Activated effector memory CD4-positive, alpha-beta T cell treated with Interleukin-2 at 50 U/mL for 16 hours (primary cell): ENCODE data around the gene UGT2A1.
"Not testable (repeated sequence)": the region's sequence is repeated elsewhere in the genome, so short reads cannot be mapped to it uniquely, and the experiment has no call there.

Experiments
- DNase-seq: peaks from one replicate; pipeline ENCODE4 v3.0.0-alpha.2; 2020

UGT2A1 gene

GRCh38 chr4:69653147-69653546 lies at the start of gene UGT2A1:
Gene UGT2A1, minus strand, starts transcription at chr4:69653247. Its CDS starts 5,603 bp downstream, at chr4:69647644.
- DNase-seq, result no peak

- DNase-seq, result no peak
Measured at GRCh38 chr4:69702201-69702600, 49.2 kb upstream of the UGT2A1 start.

- no peak for DNase-seq
Measured at GRCh38 chr4:69701696-69702095, 48.6 kb upstream of the UGT2A1 start.

GRCh38 chr4:69697536-69698242 lies 44.6 kb upstream of the UGT2A1 start:
- DNase-seq, result no peak

GRCh38 chr4:69689599-69689998 lies 36.6 kb upstream of the UGT2A1 start:
- DNase-seq, result no peak

GRCh38 chr4:69684804-69685203 lies 31.8 kb upstream of the UGT2A1 start:
- no peak for DNase-seq

GRCh38 chr4:69668680-69669079 lies 15.6 kb upstream of the UGT2A1 start:
- no peak for DNase-seq

GRCh38 chr4:69664009-69664408 lies 11.0 kb upstream of the UGT2A1 start:
- DNase-seq, result not testable (repeated sequence)

GRCh38 chr4:69661130-69661803 lies 8.2 kb upstream of the UGT2A1 start:
- DNase-seq, result peak; percentile 12

- no peak for DNase-seq
Measured at GRCh38 chr4:69658133-69658532, 5.1 kb upstream of the UGT2A1 start.

GRCh38 chr4:69656653-69657158 lies 3.7 kb upstream of the UGT2A1 start:
- DNase-seq, result no peak

GRCh38 chr4:69650872-69651271 lies 2.2 kb downstream of the UGT2A1 start:
- no peak for DNase-seq

- DNase-seq, result no peak
Measured at GRCh38 chr4:69649629-69650028, 3.4 kb downstream of the UGT2A1 start.

GRCh38 chr4:69649207-69649606 lies 3.8 kb downstream of the UGT2A1 start:
- no peak for DNase-seq

GRCh38 chr4:69642961-69643360 lies 10.1 kb downstream of the UGT2A1 start:
- DNase-seq, result no peak

- no peak for DNase-seq
Measured at GRCh38 chr4:69640289-69640688, 12.8 kb downstream of the UGT2A1 start.

- no peak for DNase-seq
Measured at GRCh38 chr4:69639542-69639941, 13.5 kb downstream of the UGT2A1 start, which contains the start of gene UGT2A2. Gene UGT2A2, minus strand, starts transcription at chr4:69639642. Its CDS starts 2 bp downstream, at chr4:69639640.

GRCh38 chr4:69617083-69617694 lies 35.9 kb downstream of the UGT2A1 start:
- DNase-seq, result no peak

GRCh38 chr4:69610484-69610883 lies 42.6 kb downstream of the UGT2A1 start:
- DNase-seq, result no peak

GRCh38 chr4:69601065-69601464 lies 52.0 kb downstream of the UGT2A1 start:
- no peak for DNase-seq

- no peak for DNase-seq
Measured at GRCh38 chr4:69600013-69600412, 53.0 kb downstream of the UGT2A1 start.

GRCh38 chr4:69594382-69594781 lies 58.7 kb downstream of the UGT2A1 start:
- no peak for DNase-seq

- no peak for DNase-seq
Measured at GRCh38 chr4:69591364-69591763, 61.7 kb downstream of the UGT2A1 start.

GRCh38 chr4:69589884-69590283 lies 63.2 kb downstream of the UGT2A1 start:
- DNase-seq, result no peak
